Measurements from ENCODE around the gene CCM2. TPM values are rescaled to one million over a fixed set of nuclear protein-coding genes. Genes with fewer than 3 reads are reported as not detected.

Gene CCM2
- total and polyA plus RNA-seq, 7 donors = 28.1 to 54.2 (median 34.1) TPM

GRCh38 chr7:44969049-44969700 lies 30.8 kb upstream of the CCM2 start:
- 93 to 95% methylated on average over 11 of the region's 11 CpGs for whole genome bisulfite sequencing, 2 donors
- H3K9me3 ChIP-seq = no peaks in the 10 kb centered on the region
- H3K4me1 ChIP-seq = no peaks in the 10 kb centered on the region
- H3K27ac ChIP-seq = no peak overlapping the region
- intact Hi-C loops (cut with DNase I) = no loop called here
- DNase-seq = peak; percentile 44
- H3K4me3 ChIP-seq = no peak overlapping the region
- no peak for TF ChIP-seq POLR2AphosphoS5 (IDR thresholded peaks at IDR 0.05)
- no peak for TF ChIP-seq POLR2A (IDR thresholded peaks at IDR 0.05)
- TF ChIP-seq CTCF (IDR thresholded peaks at IDR 0.05) = no peak
- no peak for TF ChIP-seq EP300 (IDR thresholded peaks at IDR 0.05)
- no peaks in the 10 kb centered on the region for H3K27me3 ChIP-seq
- no peaks in the 10 kb centered on the region for H3K36me3 ChIP-seq

- no peaks in the 10 kb centered on the region for H3K27me3 ChIP-seq
- peak; percentile 49 for DNase-seq
- TF ChIP-seq EP300 (IDR thresholded peaks at IDR 0.05) = no peak
- no peak for TF ChIP-seq CTCF (IDR thresholded peaks at IDR 0.05)
- no peak for TF ChIP-seq POLR2AphosphoS5 (IDR thresholded peaks at IDR 0.05)
- no peak for TF ChIP-seq POLR2A (IDR thresholded peaks at IDR 0.05)
- no peaks in the 10 kb centered on the region for H3K36me3 ChIP-seq
- no peak overlapping the region for H3K27ac ChIP-seq
- intact Hi-C loops (cut with DNase I) = no loop called here
- no peak overlapping the region for H3K4me3 ChIP-seq
- no peaks in the 10 kb centered on the region for H3K4me1 ChIP-seq
- H3K9me3 ChIP-seq = no peaks in the 10 kb centered on the region
- WGBS, 2 donors = 55 to 78% methylated on average over 21 of the region's 21 CpGs
These were observed 30.1 kb upstream of the CCM2 start for GRCh38 chr7:44969701-44970522.

GRCh38 chr7:44970523-44971051 lies 29.4 kb upstream of the CCM2 start:
- Histone ChIP-seq H3K27ac (no peak overlapping the region), H3K27me3 (no peaks in the 10 kb centered on the region), H3K4me1 (no peaks in the 10 kb centered on the region), H3K36me3 (no peaks in the 10 kb centered on the region), H3K9me3 (no peaks in the 10 kb centered on the region), H3K4me3 (no peak overlapping the region)
- 92 to 93% methylated on average over 18 of the region's 18 CpGs for WGBS, 2 donors
- TF ChIP-seq POLR2AphosphoS5 (IDR thresholded peaks at IDR 0.05) (no peak), CTCF (IDR thresholded peaks at IDR 0.05) (no peak), POLR2A (IDR thresholded peaks at IDR 0.05) (no peak), EP300 (IDR thresholded peaks at IDR 0.05) (no peak)
- intact Hi-C loops (cut with DNase I) = no loop called here
- DNase-seq = peak; percentile 52

- intact Hi-C loops (cut with DNase I) = no loop called here
- H3K4me1 ChIP-seq = no peaks in the 10 kb centered on the region
These were observed 28.7 kb upstream of the CCM2 start for GRCh38 chr7:44971188-44971901.

More at GRCh38 chr7:44971188-44971901, 28.7 kb upstream of the CCM2 start:
- WGBS, 2 donors = 93 to 94% methylated on average over 10 of the region's 10 CpGs
- Histone ChIP-seq H3K9me3 (no peaks in the 10 kb centered on the region), H3K4me3 (no peak overlapping the region), H3K36me3 (no peaks in the 10 kb centered on the region), H3K27ac (no peak overlapping the region), H3K27me3 (no peaks in the 10 kb centered on the region)
- DNase-seq = peak; percentile 56
- TF ChIP-seq POLR2AphosphoS5 (IDR thresholded peaks at IDR 0.05) = no peak
- no peak for TF ChIP-seq CTCF (IDR thresholded peaks at IDR 0.05)
- TF ChIP-seq EP300 (IDR thresholded peaks at IDR 0.05) = no peak
- no peak for TF ChIP-seq POLR2A (IDR thresholded peaks at IDR 0.05)
